Measurements from ENCODE around the gene PVR.

Gene PVR, protein sequence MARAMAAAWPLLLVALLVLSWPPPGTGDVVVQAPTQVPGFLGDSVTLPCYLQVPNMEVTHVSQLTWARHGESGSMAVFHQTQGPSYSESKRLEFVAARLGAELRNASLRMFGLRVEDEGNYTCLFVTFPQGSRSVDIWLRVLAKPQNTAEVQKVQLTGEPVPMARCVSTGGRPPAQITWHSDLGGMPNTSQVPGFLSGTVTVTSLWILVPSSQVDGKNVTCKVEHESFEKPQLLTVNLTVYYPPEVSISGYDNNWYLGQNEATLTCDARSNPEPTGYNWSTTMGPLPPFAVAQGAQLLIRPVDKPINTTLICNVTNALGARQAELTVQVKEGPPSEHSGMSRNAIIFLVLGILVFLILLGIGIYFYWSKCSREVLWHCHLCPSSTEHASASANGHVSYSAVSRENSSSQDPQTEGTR

DNA sequence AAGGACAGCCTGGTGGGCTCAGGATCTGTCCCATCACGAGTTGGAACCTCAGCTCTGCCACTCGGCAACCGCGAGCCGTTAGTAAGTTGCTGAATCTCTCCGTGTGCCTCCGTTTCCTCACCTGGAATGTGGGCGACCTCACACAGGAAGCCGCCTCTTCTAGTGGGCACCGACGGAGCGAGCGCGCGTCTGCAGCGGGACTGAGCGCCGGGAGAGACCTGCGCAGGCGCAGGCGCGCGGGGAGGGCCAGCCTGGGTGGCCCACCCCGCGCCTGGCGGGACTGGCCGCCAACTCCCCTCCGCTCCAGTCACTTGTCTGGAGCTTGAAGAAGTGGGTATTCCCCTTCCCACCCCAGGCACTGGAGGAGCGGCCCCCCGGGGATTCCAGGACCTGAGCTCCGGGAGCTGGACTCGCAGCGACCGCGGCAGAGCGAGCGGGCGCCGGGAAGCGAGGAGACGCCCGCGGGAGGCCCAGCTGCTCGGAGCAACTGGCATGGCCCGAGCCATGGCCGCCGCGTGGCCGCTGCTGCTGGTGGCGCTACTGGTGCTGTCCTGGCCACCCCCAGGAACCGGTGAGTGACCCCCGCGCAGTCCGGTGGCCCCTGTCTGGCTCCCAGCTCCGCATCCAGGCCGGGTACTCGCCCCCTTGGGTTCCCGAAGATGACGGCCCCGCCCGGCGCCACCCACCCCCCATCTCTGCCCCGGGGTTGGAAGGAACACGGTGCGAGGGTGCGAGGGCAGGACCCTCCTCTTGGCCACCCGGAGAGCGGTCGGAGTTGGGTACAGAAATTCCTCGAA is at the start of gene PVR:
TSS of gene PVR (plus strand) at position 306 of the 797 bp plus-strand sequence. CDS start at position 493, 187 bp downstream.
- peaks cover 2% of the 10 kb centered on the region; the same call in 1 of the 2 replicates for H3K36me3 ChIP-seq (ENCODE audit: insufficient read depth, low read length)
- no peaks in the 10 kb centered on the region for H3K4me1 ChIP-seq (ENCODE audit: insufficient read depth, low read length)
- H3K9me3 ChIP-seq (ENCODE audit: control insufficient read depth, insufficient read depth, low read length) = no peaks in the 10 kb centered on the region
- H3K9ac ChIP-seq (ENCODE audit: low read depth, low read length) = peak within 1 kb of the TSS; percentile 76

DNA sequence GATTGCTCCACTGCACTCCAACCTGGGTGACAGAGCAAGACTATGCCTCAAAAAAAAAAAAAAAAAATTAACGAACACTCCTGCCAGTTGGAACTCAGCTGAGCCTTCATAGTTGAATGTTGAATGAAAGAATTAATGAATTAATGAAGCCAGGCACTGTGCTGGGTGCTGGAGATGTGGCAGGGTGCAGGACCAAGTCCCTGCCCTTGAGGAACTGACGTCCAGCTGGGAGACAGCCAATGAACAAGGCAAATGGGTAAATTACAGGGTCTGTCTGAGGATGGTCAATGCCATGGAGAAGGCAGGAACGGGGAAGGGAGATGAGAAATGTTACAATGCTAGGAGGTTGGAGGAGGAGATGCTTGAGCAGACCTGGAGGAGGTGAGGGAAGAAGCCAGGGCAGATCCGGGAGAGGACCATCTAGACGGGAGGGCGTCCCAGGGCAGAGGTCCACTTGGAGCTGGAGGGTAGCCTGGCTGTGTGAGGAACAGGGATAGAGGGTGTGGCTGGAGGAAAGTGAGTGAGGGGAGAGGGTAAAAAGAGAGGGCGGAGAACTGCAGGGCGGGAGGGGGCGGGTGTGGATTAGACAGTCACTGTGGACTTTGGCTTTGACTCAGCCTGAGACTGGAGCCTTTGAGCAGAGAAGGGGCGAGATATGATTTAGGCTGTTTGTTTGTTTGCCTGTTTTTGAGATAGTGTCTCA is 47.1 kb upstream of the PVR start:
- Histone ChIP-seq H3K9me3 (ENCODE audit: control insufficient read depth, insufficient read depth, low read length) (no peaks in the 10 kb centered on the region), H3K9ac (ENCODE audit: low read depth, low read length) (no peak overlapping the region), H3K4me1 (ENCODE audit: insufficient read depth, low read length) (peaks cover 29% of the 10 kb centered on the region), H3K36me3 (ENCODE audit: insufficient read depth, low read length) (no peaks in the 10 kb centered on the region)

DNA sequence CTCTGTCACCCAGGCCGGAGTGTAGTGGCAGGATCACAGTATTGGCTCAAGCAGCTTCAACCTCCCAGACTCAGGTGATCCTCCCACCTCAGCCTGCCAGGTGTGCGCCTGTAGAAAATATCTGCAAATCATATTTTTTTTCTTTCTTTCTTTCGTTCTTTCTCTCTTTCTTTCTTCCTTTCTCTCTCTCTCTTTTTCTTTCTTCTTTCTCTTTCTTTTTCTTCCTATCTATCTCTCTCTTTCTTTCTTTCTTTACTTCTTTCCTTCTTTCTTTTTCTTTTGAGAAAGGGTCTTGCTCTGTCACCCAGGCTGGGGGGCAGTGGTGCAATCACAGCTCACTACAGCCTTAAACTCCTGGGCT is 46.6 kb upstream of the PVR start:
- no peaks in the 10 kb centered on the region for H3K9me3 ChIP-seq (ENCODE audit: control insufficient read depth, insufficient read depth, low read length)
- H3K4me1 ChIP-seq (ENCODE audit: insufficient read depth, low read length) = peaks cover 27% of the 10 kb centered on the region
- H3K36me3 ChIP-seq (ENCODE audit: insufficient read depth, low read length) = no peaks in the 10 kb centered on the region
- H3K9ac ChIP-seq (ENCODE audit: low read depth, low read length) = no peak overlapping the region

DNA sequence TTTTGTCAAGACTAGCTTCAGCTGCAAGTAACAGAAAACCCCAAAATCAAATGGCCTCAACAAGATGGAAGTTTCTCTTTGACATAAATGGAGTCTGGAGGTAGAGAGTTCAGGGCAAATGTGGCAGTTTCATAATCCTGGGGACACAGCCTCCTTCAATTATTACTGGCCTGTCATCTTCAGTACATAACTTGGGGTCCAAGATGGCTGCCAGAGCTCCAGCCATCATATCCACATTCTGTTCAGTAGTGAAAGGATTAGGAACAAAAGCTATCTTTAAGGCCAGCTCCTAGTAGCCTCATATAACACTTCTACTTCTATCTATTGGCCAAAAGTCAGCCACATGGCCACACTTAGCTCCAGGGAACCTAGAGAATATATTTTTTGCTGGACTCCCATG is 45.4 kb upstream of the PVR start:
- Histone ChIP-seq H3K36me3 (ENCODE audit: insufficient read depth, low read length) (no peaks in the 10 kb centered on the region), H3K9ac (ENCODE audit: low read depth, low read length) (no peak overlapping the region), H3K9me3 (ENCODE audit: control insufficient read depth, insufficient read depth, low read length) (no peaks in the 10 kb centered on the region), H3K4me1 (ENCODE audit: insufficient read depth, low read length) (peaks cover 18% of the 10 kb centered on the region)

DNA sequence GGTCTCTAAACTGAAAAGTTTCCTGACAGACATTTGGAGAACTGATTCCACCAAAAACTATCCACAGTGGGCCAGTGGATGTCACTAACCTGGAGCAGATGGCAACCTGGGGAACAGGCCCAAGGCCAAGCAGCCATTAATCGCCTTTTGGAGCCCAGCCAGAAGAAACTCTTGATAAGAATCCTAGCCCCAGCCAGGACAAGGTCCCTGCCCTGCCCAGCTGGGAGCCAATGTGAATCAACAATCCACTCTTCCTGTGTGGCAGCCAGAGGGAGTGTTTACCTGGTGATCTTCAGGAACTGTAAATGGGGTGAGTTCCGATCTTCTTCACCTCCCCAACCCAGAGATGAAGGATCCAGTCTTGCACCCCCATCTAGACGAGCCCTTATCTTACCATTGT is 44.8 kb upstream of the PVR start:
- H3K36me3 ChIP-seq (ENCODE audit: insufficient read depth, low read length) = no peaks in the 10 kb centered on the region
- no peak overlapping the region for H3K9ac ChIP-seq (ENCODE audit: low read depth, low read length)
- no peaks in the 10 kb centered on the region for H3K9me3 ChIP-seq (ENCODE audit: control insufficient read depth, insufficient read depth, low read length)
- peaks cover 15% of the 10 kb centered on the region for H3K4me1 ChIP-seq (ENCODE audit: insufficient read depth, low read length)

DNA sequence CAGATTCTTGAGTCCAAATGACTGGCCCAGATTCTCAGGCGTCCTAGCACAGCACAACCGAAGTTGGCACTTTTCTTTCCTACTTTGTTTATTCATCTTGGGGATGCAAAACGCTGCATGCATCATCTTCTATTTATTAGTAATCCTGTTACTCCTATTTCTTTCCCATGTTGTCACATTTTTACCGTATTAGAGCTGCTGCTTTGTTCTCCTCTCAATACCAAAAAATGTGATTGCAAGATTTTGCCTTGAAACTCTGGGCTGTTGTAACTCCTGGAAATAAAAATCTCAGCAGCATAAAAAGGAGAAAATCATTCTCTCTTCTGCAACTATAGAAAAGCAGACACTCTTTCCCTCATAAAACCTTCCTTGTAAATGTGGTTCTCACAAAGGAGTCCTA is 43.2 kb upstream of the PVR start:
- Histone ChIP-seq H3K4me1 (ENCODE audit: insufficient read depth, low read length) (peaks cover 18% of the 10 kb centered on the region; the same call in 1 of the 2 replicates), H3K9me3 (ENCODE audit: control insufficient read depth, insufficient read depth, low read length) (no peaks in the 10 kb centered on the region), H3K9ac (ENCODE audit: low read depth, low read length) (no peak overlapping the region), H3K36me3 (ENCODE audit: insufficient read depth, low read length) (no peaks in the 10 kb centered on the region)

DNA sequence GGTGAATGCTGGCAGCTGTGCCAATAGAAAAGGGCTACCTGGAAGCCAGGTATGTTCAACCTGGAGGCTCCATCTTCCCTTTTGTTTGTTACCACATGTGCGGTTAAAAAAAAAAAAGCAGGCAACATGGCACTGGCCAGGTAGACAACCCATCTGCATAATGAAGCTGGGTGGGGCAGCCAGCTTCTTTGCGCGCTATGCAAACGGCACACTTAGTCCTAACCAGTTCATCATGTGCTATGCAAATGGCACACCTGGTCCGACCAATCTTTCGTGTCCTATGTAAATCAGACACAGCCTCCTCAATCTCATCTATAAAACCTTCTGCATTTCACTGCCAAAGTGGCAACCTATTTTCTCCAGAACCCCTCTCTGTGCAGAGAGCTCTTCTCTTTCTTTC is 41.6 kb upstream of the PVR start:
- no peaks in the 10 kb centered on the region for H3K36me3 ChIP-seq (ENCODE audit: insufficient read depth, low read length)
- no peak overlapping the region for H3K9ac ChIP-seq (ENCODE audit: low read depth, low read length)
- peaks cover 16% of the 10 kb centered on the region; the same call in 1 of the 2 replicates for H3K4me1 ChIP-seq (ENCODE audit: insufficient read depth, low read length)
- H3K9me3 ChIP-seq (ENCODE audit: control insufficient read depth, insufficient read depth, low read length) = no peaks in the 10 kb centered on the region

DNA sequence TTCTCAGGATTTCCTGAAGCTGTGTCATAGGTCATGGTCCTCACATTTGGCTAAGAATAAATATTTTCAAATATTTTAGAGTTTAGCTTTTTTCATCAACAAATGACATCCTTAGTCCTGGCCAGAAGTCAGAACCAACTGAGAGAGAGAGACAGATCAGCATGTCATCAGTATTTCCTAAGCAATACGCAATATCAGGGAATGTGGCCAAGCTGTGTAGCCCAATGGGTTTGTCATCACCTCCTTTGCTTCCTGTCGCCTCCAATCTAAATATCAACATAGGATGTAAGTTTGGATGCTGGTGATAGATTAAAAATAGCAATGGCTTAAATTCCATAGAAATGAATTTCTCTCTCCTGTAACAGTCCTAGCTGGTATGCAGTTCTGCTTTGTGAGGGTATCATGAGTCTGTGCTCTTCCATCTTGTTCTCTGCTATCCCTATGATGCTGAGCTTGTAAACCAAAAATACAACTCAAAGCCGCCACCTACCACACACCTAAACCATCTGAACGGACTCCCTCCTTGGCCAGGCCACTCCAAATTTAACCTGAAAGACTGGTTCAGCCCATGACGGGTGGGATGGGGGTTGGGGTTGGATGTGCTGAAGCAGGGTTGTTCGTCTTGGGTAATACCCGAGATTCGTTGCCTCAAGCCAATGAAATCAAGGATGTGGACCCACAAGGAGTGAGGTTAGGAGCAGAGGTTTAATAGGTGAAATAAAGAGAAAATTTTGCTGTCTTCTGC is 40.3 kb upstream of the PVR start:
- Histone ChIP-seq H3K36me3 (ENCODE audit: insufficient read depth, low read length) (no peaks in the 10 kb centered on the region), H3K4me1 (ENCODE audit: insufficient read depth, low read length) (peaks cover 23% of the 10 kb centered on the region), H3K9me3 (ENCODE audit: control insufficient read depth, insufficient read depth, low read length) (no peaks in the 10 kb centered on the region), H3K9ac (ENCODE audit: low read depth, low read length) (no peak overlapping the region)

DNA sequence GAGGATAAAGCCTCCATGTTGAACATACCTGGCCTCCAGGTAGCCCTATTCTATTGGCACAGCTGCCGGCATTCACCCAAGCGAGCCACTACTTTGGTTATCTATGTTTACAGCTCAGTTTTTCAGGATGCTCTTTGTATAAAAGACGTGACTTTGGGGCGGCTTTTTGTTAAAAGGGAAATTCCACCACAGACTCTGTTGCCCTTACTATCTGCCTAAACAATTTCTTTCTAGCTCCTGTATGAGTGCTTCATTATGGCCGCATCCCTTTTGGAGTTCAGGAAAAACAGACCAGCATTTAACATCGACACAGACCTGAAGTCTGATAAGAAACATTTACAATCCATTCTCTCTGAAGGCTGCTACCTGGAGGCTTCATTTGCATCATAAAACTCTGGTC is 39.5 kb upstream of the PVR start:
- no peaks in the 10 kb centered on the region for H3K9me3 ChIP-seq (ENCODE audit: control insufficient read depth, insufficient read depth, low read length)
- H3K36me3 ChIP-seq (ENCODE audit: insufficient read depth, low read length) = no peaks in the 10 kb centered on the region
- peaks cover 24% of the 10 kb centered on the region for H3K4me1 ChIP-seq (ENCODE audit: insufficient read depth, low read length)
- H3K9ac ChIP-seq (ENCODE audit: low read depth, low read length) = no peak overlapping the region

DNA sequence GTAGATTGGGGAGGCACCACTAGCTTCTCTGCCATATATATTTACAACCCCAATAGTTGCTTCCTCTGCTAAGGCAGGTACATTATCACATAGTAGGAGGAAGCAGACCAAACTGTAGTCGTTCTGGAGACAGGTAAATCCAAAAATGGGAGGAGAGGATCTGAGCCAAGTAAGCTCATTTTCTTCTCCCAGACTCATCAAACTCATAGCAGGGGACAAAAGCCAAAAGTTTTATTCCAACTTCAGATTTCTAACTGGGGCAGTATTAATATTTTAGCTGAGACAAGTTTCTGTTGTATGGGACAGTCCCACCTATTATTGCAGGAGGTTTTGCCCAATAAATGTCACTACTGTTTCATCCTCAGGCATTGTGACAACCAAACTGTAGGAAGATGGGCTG is 38.2 kb upstream of the PVR start:
- Histone ChIP-seq H3K9ac (ENCODE audit: low read depth, low read length) (no peak overlapping the region), H3K4me1 (ENCODE audit: insufficient read depth, low read length) (peaks cover 22% of the 10 kb centered on the region), H3K9me3 (ENCODE audit: control insufficient read depth, insufficient read depth, low read length) (no peaks in the 10 kb centered on the region), H3K36me3 (ENCODE audit: insufficient read depth, low read length) (no peaks in the 10 kb centered on the region)

DNA sequence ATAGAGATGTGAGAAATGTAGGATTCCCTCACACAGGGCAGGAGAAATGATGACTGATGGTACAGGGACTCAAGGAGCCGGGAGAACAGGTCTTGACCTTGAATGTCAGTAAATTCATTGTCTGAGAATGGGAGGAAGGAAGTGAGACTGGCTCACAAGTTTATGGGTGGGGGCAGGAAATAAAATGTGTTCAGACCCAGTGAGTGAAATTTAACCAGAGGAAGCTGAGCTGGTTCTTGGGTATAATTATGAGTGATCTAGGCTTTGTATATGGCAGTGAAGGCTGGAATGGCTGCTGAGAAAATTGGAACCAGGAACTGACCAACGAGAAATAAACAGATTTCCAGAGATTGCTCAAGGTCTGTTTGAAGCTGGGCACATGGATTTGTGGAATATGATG is 36.7 kb upstream of the PVR start:
- Histone ChIP-seq H3K9ac (ENCODE audit: low read depth, low read length) (no peak overlapping the region), H3K4me1 (ENCODE audit: insufficient read depth, low read length) (peaks cover 20% of the 10 kb centered on the region), H3K36me3 (ENCODE audit: insufficient read depth, low read length) (no peaks in the 10 kb centered on the region), H3K9me3 (ENCODE audit: control insufficient read depth, insufficient read depth, low read length) (no peaks in the 10 kb centered on the region)

DNA sequence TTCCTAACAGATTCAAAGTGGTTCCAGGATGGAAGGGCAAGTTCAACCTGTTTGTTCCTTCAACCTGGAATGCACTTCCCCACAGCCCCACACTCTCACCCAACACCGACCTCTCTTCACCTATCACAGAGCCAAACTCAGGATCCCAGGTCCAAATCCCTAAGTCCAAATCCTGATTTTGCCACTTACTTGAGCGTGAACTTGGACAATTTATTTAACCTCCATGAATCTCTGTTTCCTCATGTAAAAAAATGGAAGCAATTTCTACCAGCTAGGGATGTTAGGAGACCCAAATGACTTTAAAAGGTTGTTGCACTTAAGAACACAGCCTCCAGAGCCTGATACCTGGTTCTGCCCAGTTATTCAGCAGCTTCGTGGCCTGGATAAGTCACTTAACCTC is 35.8 kb upstream of the PVR start:
- Histone ChIP-seq H3K9ac (ENCODE audit: low read depth, low read length) (no peak overlapping the region), H3K36me3 (ENCODE audit: insufficient read depth, low read length) (no peaks in the 10 kb centered on the region), H3K9me3 (ENCODE audit: control insufficient read depth, insufficient read depth, low read length) (no peaks in the 10 kb centered on the region), H3K4me1 (ENCODE audit: insufficient read depth, low read length) (peaks cover 20% of the 10 kb centered on the region)

DNA sequence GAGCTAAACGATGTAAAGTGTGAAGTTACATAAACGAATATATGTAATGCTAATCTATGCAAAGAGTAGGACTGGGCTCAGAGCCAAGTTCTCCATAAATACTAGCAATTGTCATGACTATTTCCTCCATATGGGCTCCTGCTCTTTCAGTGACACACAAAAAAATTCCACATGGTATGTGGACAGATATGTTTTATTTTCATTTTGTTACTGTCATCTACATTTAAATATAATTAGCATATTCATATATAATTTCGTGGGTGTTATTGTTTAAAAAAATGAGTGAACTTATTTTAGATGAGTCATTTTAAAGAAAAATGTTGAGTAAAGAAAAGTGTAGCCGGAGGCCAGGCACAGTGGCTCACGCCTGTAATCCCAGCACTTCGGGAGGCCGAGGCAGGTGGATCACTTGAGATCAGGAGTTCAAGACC is 35.3 kb upstream of the PVR start:
- Histone ChIP-seq H3K9me3 (ENCODE audit: control insufficient read depth, insufficient read depth, low read length) (no peaks in the 10 kb centered on the region), H3K9ac (ENCODE audit: low read depth, low read length) (no peak overlapping the region), H3K4me1 (ENCODE audit: insufficient read depth, low read length) (peaks cover 20% of the 10 kb centered on the region), H3K36me3 (ENCODE audit: insufficient read depth, low read length) (no peaks in the 10 kb centered on the region)

DNA sequence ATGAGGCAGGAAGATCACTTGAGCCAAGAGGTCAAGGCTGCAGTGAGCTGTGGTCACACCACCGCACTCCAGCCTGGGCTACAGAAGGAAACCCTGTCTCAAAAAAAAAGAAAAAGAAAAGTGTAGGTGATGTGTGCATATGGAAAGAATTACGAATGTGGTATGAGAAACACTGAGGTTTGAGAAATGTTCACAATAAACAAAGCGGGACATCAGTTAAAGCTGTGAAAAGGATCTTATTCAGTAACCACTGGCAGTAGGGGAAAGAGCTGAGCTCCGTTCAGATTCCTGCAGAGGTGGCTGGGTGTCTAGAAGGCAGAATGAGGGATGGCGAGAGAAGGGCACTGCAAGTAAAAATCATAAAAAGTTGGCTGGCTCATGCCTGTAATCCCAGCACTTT is 34.5 kb upstream of the PVR start:
- H3K9me3 ChIP-seq (ENCODE audit: control insufficient read depth, insufficient read depth, low read length) = no peaks in the 10 kb centered on the region
- H3K9ac ChIP-seq (ENCODE audit: low read depth, low read length) = no peak overlapping the region
- peaks cover 15% of the 10 kb centered on the region for H3K4me1 ChIP-seq (ENCODE audit: insufficient read depth, low read length)
- no peaks in the 10 kb centered on the region for H3K36me3 ChIP-seq (ENCODE audit: insufficient read depth, low read length)

Measured in ES-I3 (cell line).